Astrocyte of the cerebellum (primary cell): ENCODE data around the gene EGFLAM.

Source experiments
- DNase-seq: peaks from one replicate; pipeline ENCODE4 v3.0.0-alpha.2; 2011; ENCODE audit warnings: low read depth
- H3K4me3 ChIP-seq: 2 replicates; pipeline ENCODE4 v1.5.1; 2011; ENCODE audit warnings: mild to moderate bottlenecking, low read depth, low read length, moderate library complexity
- in situ Hi-C: cut with HindIII; loops from 2 replicates; pipeline ENCODE4 v1.10.0; 2017; ENCODE audit warnings: low sequenced_read_pairs
- TF ChIP-seq, protein P1 (sequence below): IDR thresholded peaks from 2 replicates; pipeline ENCODE4 v1.5.1; 2012; ENCODE audit warnings: low read length, low read depth, moderate library complexity, mild to moderate bottlenecking; ENCODE audit errors: missing control alignments

The EGFLAM gene

DNA sequence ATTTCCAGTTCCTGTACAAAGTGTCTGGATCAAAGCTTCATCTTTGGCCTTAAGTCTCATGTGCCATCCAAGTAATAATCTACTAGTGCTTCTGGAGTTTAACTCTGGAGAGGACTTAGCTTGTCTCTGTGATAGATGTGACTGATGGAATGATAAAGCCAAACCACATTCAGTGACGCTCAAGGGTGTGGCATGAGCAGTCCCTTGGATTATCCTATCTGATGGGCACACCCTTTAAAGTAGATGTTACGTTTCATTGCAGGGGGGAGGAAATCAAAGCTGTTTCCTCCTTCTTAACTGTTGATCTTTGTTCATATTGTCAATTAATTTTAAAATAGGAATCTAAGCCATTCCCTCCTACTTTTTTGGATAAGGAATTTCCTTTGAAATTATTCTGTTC lies 8.5 kb upstream of the EGFLAM start:
- TF ChIP-seq, protein P1, sequence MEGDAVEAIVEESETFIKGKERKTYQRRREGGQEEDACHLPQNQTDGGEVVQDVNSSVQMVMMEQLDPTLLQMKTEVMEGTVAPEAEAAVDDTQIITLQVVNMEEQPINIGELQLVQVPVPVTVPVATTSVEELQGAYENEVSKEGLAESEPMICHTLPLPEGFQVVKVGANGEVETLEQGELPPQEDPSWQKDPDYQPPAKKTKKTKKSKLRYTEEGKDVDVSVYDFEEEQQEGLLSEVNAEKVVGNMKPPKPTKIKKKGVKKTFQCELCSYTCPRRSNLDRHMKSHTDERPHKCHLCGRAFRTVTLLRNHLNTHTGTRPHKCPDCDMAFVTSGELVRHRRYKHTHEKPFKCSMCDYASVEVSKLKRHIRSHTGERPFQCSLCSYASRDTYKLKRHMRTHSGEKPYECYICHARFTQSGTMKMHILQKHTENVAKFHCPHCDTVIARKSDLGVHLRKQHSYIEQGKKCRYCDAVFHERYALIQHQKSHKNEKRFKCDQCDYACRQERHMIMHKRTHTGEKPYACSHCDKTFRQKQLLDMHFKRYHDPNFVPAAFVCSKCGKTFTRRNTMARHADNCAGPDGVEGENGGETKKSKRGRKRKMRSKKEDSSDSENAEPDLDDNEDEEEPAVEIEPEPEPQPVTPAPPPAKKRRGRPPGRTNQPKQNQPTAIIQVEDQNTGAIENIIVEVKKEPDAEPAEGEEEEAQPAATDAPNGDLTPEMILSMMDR: no peak
- in situ Hi-C loops: loop anchor here (25.0 kb wide), 1 partner anchor 562 kb away; no protein-coding TSS in a partner anchor
- H3K4me3 ChIP-seq: no peak overlapping the region
- no peak for DNase-seq

DNA sequence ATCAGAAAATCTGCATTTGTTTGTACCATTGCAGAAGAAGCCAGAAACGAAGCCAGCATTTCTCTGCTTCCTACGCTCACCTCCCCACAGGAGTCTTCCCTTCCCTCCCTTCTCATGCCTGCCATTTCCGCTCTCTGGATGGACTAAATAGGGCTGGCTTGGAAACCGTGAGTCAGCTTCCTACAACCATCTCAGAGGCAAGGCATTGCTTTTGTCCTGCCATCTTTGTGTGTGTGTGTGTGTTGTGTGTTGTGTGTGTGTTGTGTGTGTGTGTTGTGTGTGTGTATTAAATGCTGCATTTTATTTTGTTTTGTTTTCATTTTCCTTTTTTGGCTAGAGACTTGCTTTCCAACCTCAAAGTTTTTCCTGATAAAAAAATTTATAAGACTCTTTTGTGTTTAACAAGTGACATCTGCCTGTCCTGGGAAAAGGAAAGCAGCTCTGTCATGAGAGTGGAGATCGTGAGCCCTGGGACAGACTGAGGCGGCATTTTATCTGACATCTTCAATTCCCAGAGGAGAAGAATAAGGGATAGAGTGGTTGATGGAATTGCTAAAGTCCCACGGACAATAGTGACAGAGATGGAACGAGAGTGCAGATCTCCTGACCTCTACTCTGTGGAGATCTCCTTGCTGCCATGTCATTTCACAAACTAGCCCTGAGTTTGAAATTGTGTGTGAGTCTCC lies 7.5 kb upstream of the EGFLAM start:
- TF ChIP-seq, protein P1: no peak
- in situ Hi-C loops: loop anchor here (25.0 kb wide), 1 partner anchor 561 kb away; no protein-coding TSS in a partner anchor
- H3K4me3 ChIP-seq: no peak overlapping the region
- DNase-seq: no peak

DNA sequence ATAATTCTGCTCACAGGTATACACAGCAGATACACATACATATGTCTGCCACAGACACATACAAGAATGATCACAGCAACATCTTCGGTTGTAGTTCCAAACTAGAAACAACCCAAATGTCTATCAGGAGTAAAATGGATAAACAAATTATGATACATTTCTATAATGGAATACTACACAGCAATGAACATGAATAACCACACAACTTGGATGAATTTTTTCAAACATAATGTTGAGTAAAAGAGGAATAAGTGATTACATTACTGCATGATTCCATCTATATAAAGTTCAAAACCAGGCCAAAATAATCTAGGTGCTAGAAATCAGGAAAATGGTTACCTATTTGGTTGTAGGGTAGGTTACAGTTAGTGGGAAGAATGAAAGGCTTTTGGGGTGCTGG lies 4.6 kb upstream of the EGFLAM start:
- TF ChIP-seq, protein P1: no peak
- in situ Hi-C loops: loop anchor here (25.0 kb wide), 1 partner anchor 559 kb away; no protein-coding TSS in a partner anchor
- H3K4me3 ChIP-seq: no peak overlapping the region
- DNase-seq: no peak

DNA sequence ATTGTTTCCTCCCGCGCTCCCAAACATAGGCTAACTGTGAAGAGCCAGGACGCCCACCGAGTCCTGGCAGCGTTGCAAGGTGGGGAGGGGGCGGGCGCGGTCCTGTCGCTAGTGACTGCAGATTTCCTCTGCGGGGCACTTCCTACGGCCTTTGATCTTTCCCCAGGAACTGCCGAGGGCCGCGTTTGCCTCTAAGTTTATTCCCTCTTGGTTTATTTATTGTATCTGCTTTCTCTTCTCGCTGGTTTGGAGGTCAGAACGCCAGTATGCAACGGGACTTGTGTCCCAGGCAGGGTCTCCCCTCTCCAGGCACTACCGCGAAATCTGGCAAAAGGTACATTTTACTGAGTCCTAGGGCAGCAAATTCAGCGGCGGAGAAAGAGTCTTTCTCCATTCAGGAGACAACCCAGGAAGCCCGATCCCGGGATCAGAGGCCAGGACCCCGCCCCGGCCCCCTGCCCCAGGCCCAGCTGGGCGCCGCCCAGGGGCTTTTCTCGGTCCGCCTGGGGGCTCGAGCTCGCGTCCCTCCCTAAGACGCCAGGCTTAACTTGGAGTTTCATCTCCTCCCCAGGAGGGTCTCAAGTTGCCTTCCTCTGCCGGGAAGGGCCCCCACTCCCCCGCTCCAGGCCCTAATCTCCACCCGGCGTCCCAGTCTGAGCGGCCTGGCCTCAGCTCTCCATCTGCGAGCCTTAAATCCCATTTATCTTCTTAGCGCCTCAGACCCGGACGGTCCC lies 884 bp upstream of the EGFLAM start:
- DNase-seq: no peak
- TF ChIP-seq, protein P1: no peak
- peak overlapping the region; percentile 47 for H3K4me3 ChIP-seq
- in situ Hi-C loops: loop anchor here (25.0 kb wide), 1 partner anchor 555 kb away; no protein-coding TSS in a partner anchor

DNA sequence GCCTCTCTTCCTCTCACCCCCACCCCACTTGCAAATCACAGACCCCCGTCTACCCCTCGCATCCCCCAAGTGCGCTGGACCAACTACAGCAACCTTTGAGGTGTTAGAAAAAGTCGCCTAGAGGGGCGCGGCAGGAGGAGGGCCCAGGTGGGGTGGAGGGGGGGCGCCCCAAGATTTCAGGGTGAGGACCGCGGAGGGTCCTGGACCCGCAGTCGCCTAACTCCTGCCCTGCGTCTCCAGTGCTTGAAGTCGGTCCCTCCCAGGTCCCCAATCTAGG lies 379 bp upstream of the EGFLAM start:
- TF ChIP-seq, protein P1: no peak
- peak overlapping the region; percentile 47 for H3K4me3 ChIP-seq
- DNase-seq: no peak
- in situ Hi-C loops: loop anchor here (25.0 kb wide), 1 partner anchor 554 kb away; no protein-coding TSS in a partner anchor

DNA sequence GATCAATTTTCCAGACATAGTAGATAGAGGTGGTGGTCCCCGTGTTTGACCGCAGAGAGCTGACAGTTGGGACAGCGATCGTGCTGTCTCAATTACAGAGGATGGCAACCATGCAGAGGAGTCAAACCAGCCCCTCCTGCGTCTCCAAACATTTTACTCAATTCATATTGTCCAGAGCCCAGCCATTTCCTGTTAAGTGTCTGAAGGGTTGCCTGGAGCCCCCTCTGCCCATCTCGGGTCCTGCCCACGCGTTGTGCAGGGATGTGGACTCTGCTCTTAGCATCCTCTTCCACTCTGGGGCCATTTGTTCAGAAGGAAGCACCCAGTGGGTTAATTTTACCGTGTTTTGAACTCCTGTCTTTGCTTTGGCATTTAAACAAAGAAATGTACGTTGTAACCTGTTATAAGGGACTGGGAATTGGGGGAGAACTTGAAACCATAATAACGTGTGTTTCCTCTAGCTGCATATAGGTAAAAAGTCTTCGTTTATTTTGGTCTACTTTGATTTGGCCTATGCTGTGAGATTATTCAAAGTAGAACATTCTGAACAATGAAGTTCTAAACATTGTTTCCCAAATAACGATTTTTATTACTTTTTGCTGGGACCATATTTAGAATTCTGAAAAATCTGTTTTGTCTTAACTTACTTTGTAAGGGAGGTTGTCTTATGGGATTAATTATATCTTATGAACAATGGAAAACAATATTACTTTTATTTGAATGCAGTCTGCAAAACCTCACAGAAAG lies 876 bp downstream of the EGFLAM start:
- TF ChIP-seq, protein P1: no peak
- in situ Hi-C loops: loop anchor here (25.0 kb wide), 1 partner anchor 553 kb away; no protein-coding TSS in a partner anchor
- no peak for DNase-seq
- H3K4me3 ChIP-seq: peak overlapping the region; percentile 47
